Activated CD4-positive, alpha-beta T cell treated with anti-CD3 and anti-CD28 coated beads for 36 hours (primary cell): ENCODE measurements around the gene GRB10. TPM values are rescaled to one million over a fixed set of nuclear protein-coding genes. Genes with fewer than 3 reads are reported as not detected.

Experiments used
- ATAC-seq: fragments of 200-7000 bp; cut with Tn5 transposase; one replicate; pipeline ENCODE4 v1.10.0; 2021; ENCODE audit warnings: mild to moderate bottlenecking, moderate library complexity
- CTCF ChIA-PET: fragments of 350-600 bp; sonication (Branson Sonifier 250); formaldehyde crosslinking; loops from one replicate; lab custom pipeline; 2021; ENCODE audit warnings: antibody characterized with exemption; lab: Charles Lee
- POLR2A ChIA-PET: fragments of 350-600 bp; sonication (Branson Sonifier 250); formaldehyde crosslinking; loops from one replicate; lab custom pipeline; 2021; ENCODE audit warnings: antibody characterized with exemption, inconsistent platforms; lab: Charles Lee
- DNase-seq: peaks from one replicate; pipeline ENCODE4 v3.0.0-alpha.2; 2020
- H3K27ac Mint-ChIP-seq: one replicate; pipeline ENCODE4 v1.8.0; 2021; ENCODE audit warnings: mixed read lengths
- H3K27me3 Mint-ChIP-seq: one replicate; pipeline ENCODE4 v1.8.0; 2021; ENCODE audit warnings: mixed read lengths
- H3K36me3 Mint-ChIP-seq: one replicate; pipeline ENCODE4 v1.8.0; 2021; ENCODE audit warnings: low read depth, mixed read lengths
- H3K4me1 Mint-ChIP-seq: one replicate; pipeline ENCODE4 v1.8.0; 2021; ENCODE audit warnings: mixed read lengths
- H3K4me3 Mint-ChIP-seq: one replicate; pipeline ENCODE4 v1.8.0; 2021; ENCODE audit warnings: mild to moderate bottlenecking, moderate library complexity, mixed read lengths
- H3K9me3 Mint-ChIP-seq: one replicate; pipeline ENCODE4 v1.8.0; 2021; ENCODE audit warnings: low read depth, mixed read lengths
- intact Hi-C, 2 experiments: fragments of 100-400 bp; cut with DNase I in 1 of 2; cut with micrococcal nuclease in 1 of 2; formaldehyde crosslinking; loops; one replicate each; pipeline versions ENCODE4 v1.14.2 to v1.15.1; 2022 to 2024; cut with DNase I, micrococcal nuclease
- total RNA-seq, 2 experiments: library from RNA; stranded (reverse); gene quantifications; one replicate each; pipeline ENCODE4 v1.2.3, GENCODE V29; 2021

Gene GRB10
- total RNA-seq, 2 experiments from 2014 or later, result 9.5 to 11.9 TPM

- intact Hi-C loops, result loop anchor here (1.0 to 5.0 kb wide), 6 partner anchors 39 to 541 kb away; partner anchors contain the start of gene ZPBP (in 2 of the 2)
- Mint-ChIP-seq H3K36me3 (no peaks in the 10 kb centered on the region), H3K4me3 (no peak overlapping the region), H3K4me1 (no peaks in the 10 kb centered on the region), H3K27me3 (peaks cover 10% of the 10 kb centered on the region), H3K27ac (no peak overlapping the region), H3K9me3 (no peaks in the 10 kb centered on the region)
- DNase-seq (no peak), ATAC-seq (peak; percentile 19)
- POLR2A ChIA-PET, result no interaction called here
- CTCF ChIA-PET, result interaction anchor here (0.6 to 7.5 kb wide), 27 partner anchors 9 to 541 kb away, joined by 3 to 39 read pairs (median 4); partner anchors contain the start of gene ZPBP
Measured at GRCh38 chr7:50633414-50633710, 149.3 kb downstream of the GRB10 start.

GRCh38 chr7:50632561-50633413 is 149.9 kb downstream of the GRB10 start:
- ATAC-seq (peak; percentile 84), DNase-seq (peak; percentile 72)
- Mint-ChIP-seq H3K4me1 (no peaks in the 10 kb centered on the region), H3K36me3 (no peaks in the 10 kb centered on the region), H3K27me3 (peaks cover 12% of the 10 kb centered on the region), H3K27ac (no peak overlapping the region), H3K9me3 (no peaks in the 10 kb centered on the region), H3K4me3 (no peak overlapping the region)
- ChIA-PET POLR2A (no interaction called here), CTCF (interaction anchor here (0.5 to 7.5 kb wide), 35 partner anchors 9 to 540 kb away, joined by 3 to 39 read pairs (median 4); partner anchors contain the start of gene ZPBP)
- intact Hi-C loops, result loop anchor here (1.0 to 5.0 kb wide), 6 partner anchors 38 to 540 kb away; partner anchors contain the start of gene ZPBP (in 2 of the 2)

GRCh38 chr7:50631639-50632038 is 151.1 kb downstream of the GRB10 start:
- peaks cover 12% of the 10 kb centered on the region for H3K27me3 Mint-ChIP-seq
- no peaks in the 10 kb centered on the region for H3K9me3 Mint-ChIP-seq
- intact Hi-C loops, result loop anchor here (2.0 to 5.0 kb wide), 3 partner anchors 37 to 539 kb away; partner anchors contain the start of gene ZPBP (in 1 of the 2)
- CTCF ChIA-PET, result interaction anchor here (0.7 to 7.5 kb wide), 6 partner anchors 10 to 668 kb away, joined by 3 to 39 read pairs (median 8); partner anchors contain the start of gene ZPBP
- no peak overlapping the region for H3K27ac Mint-ChIP-seq
- H3K4me1 Mint-ChIP-seq, result no peaks in the 10 kb centered on the region
- H3K36me3 Mint-ChIP-seq, result no peaks in the 10 kb centered on the region
- ATAC-seq, result no peak
- POLR2A ChIA-PET, result no interaction called here
- no peak overlapping the region for H3K4me3 Mint-ChIP-seq
- no peak for DNase-seq

GRCh38 chr7:50631100-50631499 is 151.6 kb downstream of the GRB10 start:
- Mint-ChIP-seq H3K27ac (no peak overlapping the region), H3K27me3 (peaks cover 12% of the 10 kb centered on the region), H3K9me3 (no peaks in the 10 kb centered on the region), H3K4me3 (no peak overlapping the region), H3K36me3 (no peaks in the 10 kb centered on the region), H3K4me1 (no peaks in the 10 kb centered on the region)
- DNase-seq, result no peak
- intact Hi-C loops, result loop anchor here in 1 of 2 experiments (5.0 kb wide), 1 partner anchor 46 kb away; no protein-coding TSS in a partner anchor
- CTCF ChIA-PET, result interaction anchor here (0.7 to 7.5 kb wide), 4 partner anchors 15 to 538 kb away, joined by 3 to 39 read pairs (median 11); partner anchors contain the start of gene ZPBP
- no peak for ATAC-seq
- POLR2A ChIA-PET, result no interaction called here

GRCh38 chr7:50629238-50629901 is 153.3 kb downstream of the GRB10 start:
- POLR2A ChIA-PET, result no interaction called here
- H3K27ac Mint-ChIP-seq, result no peak overlapping the region
- intact Hi-C loops, result no loop called here

GRCh38 chr7:50628434-50629084 is 154.1 kb downstream of the GRB10 start:
- CTCF ChIA-PET, result interaction anchor here (7.5 kb wide), 1 partner anchor 161 kb away, joined by 39 read pairs; no protein-coding TSS in a partner anchor
- no peaks in the 10 kb centered on the region for H3K36me3 Mint-ChIP-seq
- POLR2A ChIA-PET, result no interaction called here
- DNase-seq, result no peak
- H3K4me3 Mint-ChIP-seq, result no peak overlapping the region
- intact Hi-C loops, result no loop called here
- no peaks in the 10 kb centered on the region for H3K4me1 Mint-ChIP-seq
- no peaks in the 10 kb centered on the region for H3K9me3 Mint-ChIP-seq
- H3K27ac Mint-ChIP-seq, result no peak overlapping the region
- peaks cover 11% of the 10 kb centered on the region for H3K27me3 Mint-ChIP-seq
- no peak for ATAC-seq

More at GRCh38 chr7:50629238-50629901, 153.3 kb downstream of the GRB10 start:
- peaks cover 11% of the 10 kb centered on the region for H3K27me3 Mint-ChIP-seq
- DNase-seq (no peak), ATAC-seq (no peak)
- CTCF ChIA-PET, result interaction anchor here (0.6 to 7.5 kb wide), 4 partner anchors 49 to 537 kb away, joined by 3 to 39 read pairs (median 11); partner anchors contain the start of gene ZPBP
- no peaks in the 10 kb centered on the region for H3K9me3 Mint-ChIP-seq
- H3K4me1 Mint-ChIP-seq, result no peaks in the 10 kb centered on the region
- H3K4me3 Mint-ChIP-seq, result no peak overlapping the region
- H3K36me3 Mint-ChIP-seq, result no peaks in the 10 kb centered on the region

GRCh38 chr7:50627824-50628361 is 154.8 kb downstream of the GRB10 start:
- H3K4me1 Mint-ChIP-seq, result no peaks in the 10 kb centered on the region
- ATAC-seq (no peak), DNase-seq (no peak)
- POLR2A ChIA-PET, result no interaction called here
- no peak overlapping the region for H3K4me3 Mint-ChIP-seq
- H3K9me3 Mint-ChIP-seq, result no peaks in the 10 kb centered on the region
- intact Hi-C loops, result no loop called here
- H3K27ac Mint-ChIP-seq, result no peak overlapping the region
- no peaks in the 10 kb centered on the region for H3K36me3 Mint-ChIP-seq
- H3K27me3 Mint-ChIP-seq, result peaks cover 6% of the 10 kb centered on the region
- CTCF ChIA-PET, result no interaction called here

- Mint-ChIP-seq H3K9me3 (no peaks in the 10 kb centered on the region), H3K36me3 (no peaks in the 10 kb centered on the region), H3K27me3 (peaks cover 6% of the 10 kb centered on the region), H3K27ac (no peak overlapping the region), H3K4me1 (no peaks in the 10 kb centered on the region), H3K4me3 (no peak overlapping the region)
- intact Hi-C loops, result no loop called here
- ChIA-PET CTCF (no interaction called here), POLR2A (no interaction called here)
- DNase-seq (no peak), ATAC-seq (no peak)
Measured at GRCh38 chr7:50626286-50626685, 156.4 kb downstream of the GRB10 start.

- Mint-ChIP-seq H3K27ac (no peak overlapping the region), H3K36me3 (no peaks in the 10 kb centered on the region), H3K27me3 (peaks cover 6% of the 10 kb centered on the region), H3K4me3 (no peak overlapping the region), H3K4me1 (no peaks in the 10 kb centered on the region), H3K9me3 (no peaks in the 10 kb centered on the region)
- DNase-seq (no peak), ATAC-seq (no peak)
- intact Hi-C loops, result no loop called here
- ChIA-PET POLR2A (no interaction called here), CTCF (interaction anchor here (1.0 kb wide), 1 partner anchor 10 kb away, joined by 3 read pairs; no protein-coding TSS in a partner anchor)
Measured at GRCh38 chr7:50625360-50625759, 157.3 kb downstream of the GRB10 start.

- Mint-ChIP-seq H3K36me3 (no peaks in the 10 kb centered on the region), H3K9me3 (no peaks in the 10 kb centered on the region), H3K27me3 (peaks cover 2% of the 10 kb centered on the region), H3K4me1 (no peaks in the 10 kb centered on the region), H3K4me3 (no peak overlapping the region), H3K27ac (no peak overlapping the region)
- ChIA-PET CTCF (interaction anchor here (1.1 to 2.8 kb wide), 2 partner anchors 10 to 11 kb away, joined by 3 to 11 read pairs; no protein-coding TSS in a partner anchor), POLR2A (no interaction called here)
- intact Hi-C loops, result no loop called here
- no peak for ATAC-seq
- no peak for DNase-seq
Measured at GRCh38 chr7:50622821-50623220, 159.9 kb downstream of the GRB10 start.
